C4-2B (cell line): ENCODE measurements around the gene NID2.

ENCODE experiments used
- CTCF ChIP-seq: fragments of 450-650 bp; conservative IDR thresholded peaks from 2 replicates; pipeline ENCODE4 v1.5.1; 2017; ENCODE audit warnings: mild to moderate bottlenecking
- ZFX ChIP-seq: fragments of 450-650 bp; IDR thresholded peaks from 2 replicates; pipeline ENCODE4 v1.6.1; 2017

DNA sequence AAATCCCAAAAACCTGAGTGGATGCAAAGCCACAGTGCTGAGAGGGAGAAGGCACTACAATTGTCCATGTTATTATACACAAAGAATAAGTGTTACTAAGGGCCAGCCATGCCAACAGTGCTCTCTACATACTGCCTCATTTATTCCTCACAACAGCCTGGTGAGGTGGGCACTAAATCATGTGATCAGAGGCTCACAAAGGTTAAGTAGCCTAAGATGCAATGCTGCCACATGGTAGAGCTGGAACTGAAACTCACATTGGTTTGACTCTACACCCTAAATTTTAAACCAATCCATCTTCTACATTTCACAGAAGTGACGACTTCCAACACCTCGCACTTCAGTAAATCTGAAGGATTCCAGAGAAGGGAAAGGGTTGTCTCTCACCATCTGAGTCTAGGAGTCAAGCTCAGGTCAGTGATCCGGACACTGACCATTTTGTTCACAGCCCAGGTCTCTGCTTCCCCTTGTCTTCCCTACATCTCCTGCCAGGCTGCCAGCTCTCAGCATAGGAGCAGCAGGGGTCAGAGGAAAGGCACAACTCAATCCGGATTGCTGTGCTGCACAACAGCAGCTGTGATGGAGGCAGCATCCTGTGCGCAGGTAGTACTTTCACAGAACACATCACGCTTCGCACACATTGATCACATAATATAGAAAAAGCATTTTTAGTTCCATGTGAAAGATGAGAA, 29.6 kb downstream of the NID2 start:
- TF ChIP-seq CTCF (no peak), ZFX (no peak)
